ENCODE data around the gene MAST2. TPM values are rescaled to one million over a fixed set of nuclear protein-coding genes. Genes with fewer than 3 reads are reported as not detected.
A peak's percentile ranks its signal among the peaks of the same experiment; 100 is the strongest.

Gene MAST2
- total RNA-seq, 1 experiment from 2014 or later = 52.8 TPM

DNA sequence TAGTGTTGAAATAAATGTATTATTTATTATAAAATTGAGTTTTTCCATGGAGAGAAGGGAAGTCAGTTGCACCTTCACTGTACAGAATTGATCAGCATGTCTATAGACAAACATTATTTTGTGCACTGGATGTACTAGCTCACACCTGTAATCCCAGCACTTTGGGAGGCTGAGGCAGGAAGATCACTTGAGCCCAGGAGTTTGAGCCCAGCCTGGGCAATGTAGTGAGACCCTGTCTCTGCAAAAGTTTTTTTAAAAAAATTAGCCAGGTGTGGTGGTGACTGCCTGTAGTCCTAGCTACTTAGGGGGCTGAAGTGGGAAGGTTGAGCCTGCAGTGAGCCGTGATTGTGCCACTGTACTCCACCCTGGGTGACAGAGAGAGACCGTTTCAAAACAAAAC, 87.7 kb downstream of the MAST2 start:
- H3K9me2 ChIP-seq (replicated peaks; ENCODE audit: insufficient read depth, low read length) = no peaks in the 10 kb centered on the region

DNA sequence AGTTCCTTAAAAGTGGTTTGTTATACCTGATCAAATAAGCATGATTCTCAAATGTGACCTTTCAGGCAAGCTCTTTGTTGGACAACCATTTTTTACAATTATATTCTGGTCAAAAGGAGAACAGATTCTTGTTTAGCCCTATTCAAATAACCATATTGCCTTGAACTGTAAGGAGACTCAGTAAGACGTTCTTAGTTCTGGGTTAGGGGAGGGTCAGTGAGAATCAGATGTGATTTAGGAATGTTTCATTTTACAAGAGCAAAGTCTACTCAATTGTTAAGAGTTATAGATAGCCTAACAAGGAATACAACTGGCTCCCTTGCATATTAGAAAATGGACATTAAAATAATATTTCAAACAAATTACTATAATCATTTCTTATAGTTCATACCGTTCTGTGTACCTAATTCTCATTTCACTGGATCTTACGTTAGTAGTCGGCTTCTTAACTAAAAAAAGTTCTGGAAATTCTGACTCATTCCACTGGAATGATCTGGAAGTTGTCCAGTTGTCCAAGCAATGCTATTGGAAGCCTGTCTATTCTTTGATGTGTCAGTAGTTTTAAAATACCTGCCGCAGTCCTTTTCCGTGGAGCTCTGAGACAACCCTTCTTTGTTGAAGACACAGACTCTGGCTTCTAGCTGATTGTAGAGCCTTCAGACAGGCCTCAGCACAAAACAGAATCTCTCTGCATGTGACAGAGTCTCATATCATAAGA, 88.8 kb downstream of the MAST2 start:
- Histone ChIP-seq H3K27ac (ENCODE audit: low read length) (0 out of 2 replicates have a peak overlapping the region, but pooled peaks have one; percentile 8), H3K4me3 (ENCODE audit: low read length) (no peak overlapping the region), H4K20me1 (ENCODE audit: insufficient read depth, low read depth, low read length) (no peaks in the 10 kb centered on the region), H2AFZ (ENCODE audit: low read length) (no peak overlapping the region), H3K9ac (ENCODE audit: low read length) (no peak overlapping the region), H3K4me1 (ENCODE audit: low read length) (peaks cover 6% of the 10 kb centered on the region), H3K9me2 (replicated peaks; ENCODE audit: insufficient read depth, low read length) (no peaks in the 10 kb centered on the region), H3K9me3 (ENCODE audit: low read length) (no peaks in the 10 kb centered on the region), H3K4me2 (ENCODE audit: low read depth, low read length, poor library complexity, severe bottlenecking) (no peak overlapping the region), H3K36me3 (ENCODE audit: insufficient read depth, low read length) (no peaks in the 10 kb centered on the region), H3K27me3 (ENCODE audit: low read length) (no peaks in the 10 kb centered on the region), H3K79me2 (ENCODE audit: low read length) (peaks cover 92% of the 10 kb centered on the region)
- no peak for DNase-seq

More for the DNA sequence above, 87.7 kb downstream of the MAST2 start:
- no peak for DNase-seq
- no peaks in the 10 kb centered on the region for H3K36me3 ChIP-seq (ENCODE audit: insufficient read depth, low read length)
- H3K79me2 ChIP-seq (ENCODE audit: low read length) = peaks cover 91% of the 10 kb centered on the region
- no peaks in the 10 kb centered on the region for H3K9me3 ChIP-seq (ENCODE audit: low read length)
- no peak overlapping the region for H2AFZ ChIP-seq (ENCODE audit: low read length)
- H3K27ac ChIP-seq (ENCODE audit: low read length) = no peak overlapping the region
- no peaks in the 10 kb centered on the region for H3K27me3 ChIP-seq (ENCODE audit: low read length)
- no peak overlapping the region for H3K9ac ChIP-seq (ENCODE audit: low read length)
- H3K4me2 ChIP-seq (ENCODE audit: low read depth, low read length, poor library complexity, severe bottlenecking) = no peak overlapping the region
- H3K4me3 ChIP-seq (ENCODE audit: low read length) = no peak overlapping the region
- H4K20me1 ChIP-seq (ENCODE audit: insufficient read depth, low read depth, low read length) = no peaks in the 10 kb centered on the region
- peaks cover 6% of the 10 kb centered on the region for H3K4me1 ChIP-seq (ENCODE audit: low read length)

DNA sequence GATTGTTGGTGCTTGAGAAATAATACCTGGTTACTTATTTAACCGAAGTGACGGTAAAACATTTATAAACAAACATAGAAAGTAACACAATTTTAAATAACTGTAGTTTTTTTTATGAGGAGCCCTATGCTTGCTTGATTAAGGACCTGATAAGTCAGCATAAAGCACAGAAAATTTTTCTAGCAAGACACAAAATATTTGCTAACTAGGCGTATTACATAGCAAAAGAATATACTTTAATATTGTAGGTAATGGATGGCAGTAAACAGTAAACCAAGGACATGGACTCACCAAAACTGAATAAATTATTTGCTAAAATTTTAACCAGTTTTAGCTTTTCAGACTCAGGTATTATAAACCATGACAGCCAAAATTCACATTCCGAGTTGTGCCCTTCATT, 90.9 kb downstream of the MAST2 start:
- Histone ChIP-seq H3K27me3 (ENCODE audit: low read length) (no peaks in the 10 kb centered on the region), H3K79me2 (ENCODE audit: low read length) (peaks cover 94% of the 10 kb centered on the region), H3K4me1 (ENCODE audit: low read length) (peaks cover 6% of the 10 kb centered on the region), H3K4me2 (ENCODE audit: low read depth, low read length, poor library complexity, severe bottlenecking) (no peak overlapping the region), H4K20me1 (ENCODE audit: insufficient read depth, low read depth, low read length) (no peaks in the 10 kb centered on the region), H3K9me3 (ENCODE audit: low read length) (no peaks in the 10 kb centered on the region), H3K27ac (ENCODE audit: low read length) (no peak overlapping the region), H2AFZ (ENCODE audit: low read length) (no peak overlapping the region), H3K36me3 (ENCODE audit: insufficient read depth, low read length) (0 out of 2 replicates have a peak, but pooled peaks cover 6% of the 10 kb centered on the region), H3K4me3 (ENCODE audit: low read length) (no peak overlapping the region), H3K9me2 (replicated peaks; ENCODE audit: insufficient read depth, low read length) (no peaks in the 10 kb centered on the region), H3K9ac (ENCODE audit: low read length) (no peak overlapping the region)
- DNase-seq = no peak

DNA sequence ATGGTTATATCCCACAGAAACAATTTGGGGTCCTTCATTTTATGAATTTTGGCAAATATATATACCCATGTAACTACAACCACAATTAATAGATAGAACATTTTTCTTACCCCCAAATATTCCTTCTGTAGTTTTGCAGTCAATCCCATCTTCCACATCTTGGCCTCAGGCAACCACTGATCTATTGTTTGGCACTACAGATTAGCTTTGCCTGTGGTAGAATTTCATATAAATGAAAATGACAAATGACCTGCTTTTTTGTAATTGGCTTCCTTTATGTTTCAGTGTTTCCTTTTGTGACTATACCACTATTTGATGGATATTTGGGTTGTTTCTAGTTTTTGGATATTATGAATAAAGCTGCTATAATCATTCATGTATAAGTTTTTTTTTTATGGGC, 91.5 kb downstream of the MAST2 start:
- H3K27ac ChIP-seq (ENCODE audit: low read length) = no peak overlapping the region

DNA sequence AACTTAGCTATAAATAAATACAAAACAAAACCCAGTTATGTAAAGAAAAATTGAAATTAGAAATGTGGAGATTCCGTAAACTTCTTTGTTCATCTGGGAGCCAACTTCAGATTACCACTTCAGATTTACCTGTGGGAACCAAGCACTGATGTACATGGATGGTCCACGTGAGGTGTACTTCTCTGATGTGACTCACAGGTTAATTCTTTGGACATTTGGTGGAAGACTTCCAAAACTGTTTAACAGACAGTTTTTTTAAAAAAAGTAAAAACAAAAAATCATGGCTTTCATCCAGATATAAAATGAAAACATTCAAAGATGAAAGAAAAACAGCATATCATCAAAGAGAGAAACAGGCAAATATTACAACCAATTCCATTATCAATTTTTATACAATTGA, 92.0 kb downstream of the MAST2 start:
- Histone ChIP-seq H4K20me1 (ENCODE audit: insufficient read depth, low read depth, low read length) (no peaks in the 10 kb centered on the region), H3K27me3 (ENCODE audit: low read length) (no peaks in the 10 kb centered on the region), H3K36me3 (ENCODE audit: insufficient read depth, low read length) (0 out of 2 replicates have a peak, but pooled peaks cover 6% of the 10 kb centered on the region), H3K9me2 (replicated peaks; ENCODE audit: insufficient read depth, low read length) (no peaks in the 10 kb centered on the region), H3K9me3 (ENCODE audit: low read length) (no peaks in the 10 kb centered on the region), H3K27ac (ENCODE audit: low read length) (no peak overlapping the region), H3K79me2 (ENCODE audit: low read length) (peaks cover 92% of the 10 kb centered on the region), H3K4me3 (ENCODE audit: low read length) (no peak overlapping the region), H3K4me2 (ENCODE audit: low read depth, low read length, poor library complexity, severe bottlenecking) (no peak overlapping the region), H3K9ac (ENCODE audit: low read length) (no peak overlapping the region), H3K4me1 (ENCODE audit: low read length) (peaks cover 6% of the 10 kb centered on the region), H2AFZ (ENCODE audit: low read length) (no peak overlapping the region)
- no peak for DNase-seq

More for the DNA sequence above, 91.5 kb downstream of the MAST2 start:
- Histone ChIP-seq H4K20me1 (ENCODE audit: insufficient read depth, low read depth, low read length) (no peaks in the 10 kb centered on the region), H3K9me3 (ENCODE audit: low read length) (no peaks in the 10 kb centered on the region), H2AFZ (ENCODE audit: low read length) (no peak overlapping the region), H3K9me2 (replicated peaks; ENCODE audit: insufficient read depth, low read length) (no peaks in the 10 kb centered on the region), H3K9ac (ENCODE audit: low read length) (no peak overlapping the region), H3K79me2 (ENCODE audit: low read length) (peaks cover 94% of the 10 kb centered on the region), H3K4me2 (ENCODE audit: low read depth, low read length, poor library complexity, severe bottlenecking) (no peak overlapping the region), H3K4me3 (ENCODE audit: low read length) (no peak overlapping the region), H3K36me3 (ENCODE audit: insufficient read depth, low read length) (0 out of 2 replicates have a peak, but pooled peaks cover 6% of the 10 kb centered on the region), H3K4me1 (ENCODE audit: low read length) (peaks cover 6% of the 10 kb centered on the region), H3K27me3 (ENCODE audit: low read length) (no peaks in the 10 kb centered on the region)
- no peak for DNase-seq

DNA sequence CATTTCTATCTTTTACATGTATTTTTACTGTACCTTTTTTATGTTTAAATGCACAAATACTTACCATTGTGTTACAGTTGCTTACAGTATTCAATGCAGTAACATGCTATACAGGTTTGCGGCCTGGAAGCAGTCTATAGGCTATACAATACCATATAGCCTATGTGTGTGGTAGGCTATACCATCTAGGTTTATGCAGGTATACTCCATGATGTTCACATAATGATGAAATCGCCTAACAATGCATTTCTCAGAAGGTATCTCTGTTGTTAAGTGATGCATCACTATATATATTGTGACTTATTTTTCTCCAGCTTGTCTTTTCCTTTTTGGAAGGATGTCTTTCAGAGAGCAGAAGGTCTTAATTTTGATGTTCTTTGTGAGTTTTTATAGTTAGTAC, 103.5 kb downstream of the MAST2 start:
- H3K79me2 ChIP-seq (ENCODE audit: low read length) = peaks cover 90% of the 10 kb centered on the region
- no peaks in the 10 kb centered on the region for H3K9me3 ChIP-seq (ENCODE audit: low read length)
- H3K4me1 ChIP-seq (ENCODE audit: low read length) = peaks cover 40% of the 10 kb centered on the region
- no peaks in the 10 kb centered on the region for H3K9me2 ChIP-seq (replicated peaks; ENCODE audit: insufficient read depth, low read length)
- H3K27me3 ChIP-seq (ENCODE audit: low read length) = no peaks in the 10 kb centered on the region
- H3K4me3 ChIP-seq (ENCODE audit: low read length) = no peak overlapping the region
- no peak overlapping the region for H3K4me2 ChIP-seq (ENCODE audit: low read depth, low read length, poor library complexity, severe bottlenecking)
- H4K20me1 ChIP-seq (ENCODE audit: insufficient read depth, low read depth, low read length) = no peaks in the 10 kb centered on the region
- H3K27ac ChIP-seq (ENCODE audit: low read length) = no peak overlapping the region; the same call in 1 of the 2 replicates
- DNase-seq = no peak
- H2AFZ ChIP-seq (ENCODE audit: low read length) = no peak overlapping the region
- H3K9ac ChIP-seq (ENCODE audit: low read length) = no peak overlapping the region
- H3K36me3 ChIP-seq (ENCODE audit: insufficient read depth, low read length) = 0 out of 2 replicates have a peak, but pooled peaks cover 4% of the 10 kb centered on the region

DNA sequence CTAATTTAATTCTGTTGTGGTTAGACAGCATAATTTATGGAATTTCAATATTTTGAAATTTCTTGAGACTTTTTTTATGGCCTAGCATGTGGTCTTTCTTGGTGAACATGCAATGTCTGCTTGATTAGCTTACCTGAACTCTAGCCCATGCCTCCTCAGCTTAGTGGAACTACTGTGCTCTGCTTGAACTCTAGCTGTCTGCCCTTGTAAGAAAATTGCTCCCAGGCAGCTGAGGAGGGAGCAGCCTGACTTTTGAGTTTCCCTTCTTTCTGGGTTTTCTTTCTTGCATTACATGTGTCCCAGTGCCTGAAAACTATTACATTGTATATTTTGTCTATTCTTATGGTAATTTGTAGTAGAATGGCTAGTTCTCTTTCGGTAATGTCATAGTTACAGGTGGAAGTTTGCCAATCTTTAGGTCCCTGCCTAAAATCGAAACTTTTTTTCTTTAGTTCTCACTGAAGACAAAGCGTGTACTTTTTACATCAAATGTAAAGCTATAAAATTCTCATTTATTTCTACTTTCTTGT, 105.3 kb downstream of the MAST2 start:
- H3K27me3 ChIP-seq (ENCODE audit: low read length) = no peaks in the 10 kb centered on the region
- no peak overlapping the region for H3K4me2 ChIP-seq (ENCODE audit: low read depth, low read length, poor library complexity, severe bottlenecking)
- no peak overlapping the region for H3K27ac ChIP-seq (ENCODE audit: low read length)
- 0 out of 2 replicates have a peak, but pooled peaks cover under 1% of the 10 kb centered on the region for H3K36me3 ChIP-seq (ENCODE audit: insufficient read depth, low read length)
- peaks cover 58% of the 10 kb centered on the region for H3K4me1 ChIP-seq (ENCODE audit: low read length)
- H4K20me1 ChIP-seq (ENCODE audit: insufficient read depth, low read depth, low read length) = no peaks in the 10 kb centered on the region
- DNase-seq = no peak
- H2AFZ ChIP-seq (ENCODE audit: low read length) = no peak overlapping the region
- no peaks in the 10 kb centered on the region for H3K9me2 ChIP-seq (replicated peaks; ENCODE audit: insufficient read depth, low read length)
- H3K9ac ChIP-seq (ENCODE audit: low read length) = no peak overlapping the region
- H3K9me3 ChIP-seq (ENCODE audit: low read length) = no peaks in the 10 kb centered on the region
- H3K4me3 ChIP-seq (ENCODE audit: low read length) = no peak overlapping the region
- H3K79me2 ChIP-seq (ENCODE audit: low read length) = peaks cover 90% of the 10 kb centered on the region

DNA sequence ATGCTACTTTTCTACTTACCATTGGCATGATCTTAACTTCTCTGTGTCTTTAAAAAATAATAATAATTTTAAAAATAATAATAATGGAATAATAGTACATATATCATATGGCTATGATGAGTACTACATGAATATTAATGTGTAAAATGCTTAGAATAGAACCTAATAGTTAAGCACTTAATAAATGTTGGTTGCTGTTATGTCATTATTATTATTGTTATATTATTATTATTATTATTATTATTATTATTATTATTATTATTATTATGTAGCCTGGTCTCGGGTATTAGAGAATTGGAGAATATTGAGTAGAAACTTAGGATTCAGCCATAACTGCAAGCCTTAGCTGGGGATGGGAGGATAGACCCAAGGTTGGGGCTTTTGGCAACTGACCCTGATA, 108.2 kb downstream of the MAST2 start:
- Histone ChIP-seq H3K9me2 (replicated peaks; ENCODE audit: insufficient read depth, low read length) (no peaks in the 10 kb centered on the region), H3K36me3 (ENCODE audit: insufficient read depth, low read length) (no peaks in the 10 kb centered on the region), H3K79me2 (ENCODE audit: low read length) (peaks cover 93% of the 10 kb centered on the region), H3K27me3 (ENCODE audit: low read length) (no peaks in the 10 kb centered on the region), H3K4me3 (ENCODE audit: low read length) (no peak overlapping the region), H3K4me1 (ENCODE audit: low read length) (peaks cover 72% of the 10 kb centered on the region), H3K4me2 (ENCODE audit: low read depth, low read length, poor library complexity, severe bottlenecking) (peak overlapping the region; percentile 6), H4K20me1 (ENCODE audit: insufficient read depth, low read depth, low read length) (no peaks in the 10 kb centered on the region), H3K9me3 (ENCODE audit: low read length) (no peaks in the 10 kb centered on the region), H2AFZ (ENCODE audit: low read length) (no peak overlapping the region), H3K27ac (ENCODE audit: low read length) (no peak overlapping the region), H3K9ac (ENCODE audit: low read length) (no peak overlapping the region)
- DNase-seq = no peak
